B cell (primary cell): ENCODE measurements around the gene RTN4.

Experiments used
- EZH2 ChIP-seq: IDR thresholded peaks from 2 replicates; pipeline ENCODE4 v1.6.1; 2012; ENCODE audit warnings: borderline replicate concordance, low read depth, mild to moderate bottlenecking, moderate library complexity, low read length; ENCODE audit not compliant: insufficient read depth, poor library complexity, severe bottlenecking
- TF ChIP-seq, protein P1 (sequence below): fragments of 200-600 bp; IDR thresholded peaks from one replicate; pipeline ENCODE4 v1.8.0; 2022; ENCODE audit warnings: antibody characterized with exemption, mild to moderate bottlenecking

DNA sequence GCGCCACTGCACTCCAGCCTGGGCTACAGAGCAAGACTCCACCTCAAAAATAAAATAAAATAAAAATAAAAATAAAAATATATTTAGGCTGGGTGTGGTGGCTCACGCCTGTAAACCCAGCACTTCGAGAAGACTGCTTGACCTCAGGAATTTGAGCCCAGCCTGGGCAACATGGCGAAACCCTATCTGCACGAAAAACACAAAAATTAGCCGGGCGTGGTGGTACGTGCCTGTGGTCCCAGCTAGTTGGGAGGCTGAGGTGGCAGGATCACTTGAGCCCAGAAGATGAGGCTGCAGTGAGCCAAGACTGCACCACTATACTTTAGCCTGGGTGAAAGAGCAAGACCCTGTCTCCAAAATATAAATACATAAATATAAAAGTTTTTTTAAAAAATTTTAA lies 6.4 kb downstream of the RTN4 start:
- TF ChIP-seq, protein P1, sequence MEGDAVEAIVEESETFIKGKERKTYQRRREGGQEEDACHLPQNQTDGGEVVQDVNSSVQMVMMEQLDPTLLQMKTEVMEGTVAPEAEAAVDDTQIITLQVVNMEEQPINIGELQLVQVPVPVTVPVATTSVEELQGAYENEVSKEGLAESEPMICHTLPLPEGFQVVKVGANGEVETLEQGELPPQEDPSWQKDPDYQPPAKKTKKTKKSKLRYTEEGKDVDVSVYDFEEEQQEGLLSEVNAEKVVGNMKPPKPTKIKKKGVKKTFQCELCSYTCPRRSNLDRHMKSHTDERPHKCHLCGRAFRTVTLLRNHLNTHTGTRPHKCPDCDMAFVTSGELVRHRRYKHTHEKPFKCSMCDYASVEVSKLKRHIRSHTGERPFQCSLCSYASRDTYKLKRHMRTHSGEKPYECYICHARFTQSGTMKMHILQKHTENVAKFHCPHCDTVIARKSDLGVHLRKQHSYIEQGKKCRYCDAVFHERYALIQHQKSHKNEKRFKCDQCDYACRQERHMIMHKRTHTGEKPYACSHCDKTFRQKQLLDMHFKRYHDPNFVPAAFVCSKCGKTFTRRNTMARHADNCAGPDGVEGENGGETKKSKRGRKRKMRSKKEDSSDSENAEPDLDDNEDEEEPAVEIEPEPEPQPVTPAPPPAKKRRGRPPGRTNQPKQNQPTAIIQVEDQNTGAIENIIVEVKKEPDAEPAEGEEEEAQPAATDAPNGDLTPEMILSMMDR, result no peak
- TF ChIP-seq EZH2, result no peak
